Transverse colon (tissue), 4 donors: ENCODE results near the gene ACAP2.

Experiments
- CTCF ChIP-seq, 5 experiments: fragments of 200-600 bp in 3 of 5; fragments of 450-650 bp in 2 of 5; sonication (generic) in 3 of 5; IDR thresholded peaks; 1 replicate in 2 of 5; 2 replicates in 3 of 5; pipeline ENCODE4 v1.5.1; 2016 to 2017; ENCODE audit warnings: antibody characterized with exemption in 5 of 5, inconsistent platforms in 3 of 5, mild to moderate bottlenecking in 2 of 5, moderate library complexity in 1 of 5
- EP300 ChIP-seq: sonication (generic); formaldehyde crosslinking; IDR thresholded peaks from one replicate; pipeline ENCODE4 v1.6.1; 2017; ENCODE audit warnings: antibody characterized with exemption, low read depth
- POLR2A ChIP-seq: fragments of 450-650 bp; IDR thresholded peaks from one replicate; pipeline ENCODE4 v1.6.1; 2016; ENCODE audit warnings: antibody characterized with exemption, mild to moderate bottlenecking, moderate library complexity
- POLR2AphosphoS5 ChIP-seq, 3 donors: sonication (generic); formaldehyde crosslinking; IDR thresholded peaks; one replicate each; pipeline ENCODE4 v1.6.1; 2016; ENCODE audit warnings: antibody characterized with exemption in 3 of 3

GRCh38 chr3:195453236-195453635 is 10.4 kb upstream of the ACAP2 start:
- TF ChIP-seq EP300 (no peak), POLR2AphosphoS5 (IDR thresholded peaks at IDR 0.05) (no peak), POLR2A (no peak), CTCF (IDR thresholded peaks at IDR 0.05) (no peak)
